A549 (cell line): ENCODE measurements around the gene TCAP. TPM values are rescaled to one million over a fixed set of nuclear protein-coding genes. Genes with fewer than 3 reads are reported as not detected.

Experiments
- ATAC-seq, 2 experiments: fragments of 200-7000 bp in 1 of 2; fragments of >200 bp in 1 of 2; cut with Nextera tagmentation in 1 of 2; cut with Tn5 transposase in 1 of 2; 3 replicates each; pipeline versions ENCODE4 v1.8.0 to v1.9.1; 2018 to 2020; ENCODE audit warnings: mild to moderate bottlenecking in 1 of 2, moderate library complexity in 1 of 2
- CTCF ChIA-PET: fragments of 300-600 bp; sonication (Branson Sonifier 250); formaldehyde crosslinking; extraction: SDS; loops from one replicate; lab custom pipeline; 2021; ENCODE audit warnings: antibody characterized with exemption, inconsistent platforms; lab: Yijun Ruan, JAX
- POLR2A ChIA-PET: fragments of 350-600 bp; formaldehyde crosslinking; extraction: SDS; loops from one replicate; lab custom pipeline; 2021; ENCODE audit warnings: antibody characterized with exemption, inconsistent platforms; lab: Yijun Ruan, JAX
- DNase-seq, 2 experiments: peaks; one replicate each; pipeline versions ENCODE4 v3.0.0 to v3.0.0-alpha.2; 2011 to 2016; ENCODE audit warnings: low read depth in 1 of 2, low spot score in 1 of 2
- FAIRE-seq: peaks from 2 replicates; lab custom pipeline; 2011; peaks lifted over from hg19 to GRCh38; lab: Jason Lieb, UNC
- H3K27ac ChIP-seq, 2 experiments: fragments of >200 bp; sonication (Bioruptor Twin); formaldehyde crosslinking; 3 replicates each; pipeline ENCODE4 v1.5.1; 2016 to 2017
- H3K4me1 ChIP-seq: fragments of >200 bp; sonication (Bioruptor Twin); formaldehyde crosslinking; 3 replicates; pipeline ENCODE4 v1.6.1; 2016
- H3K4me2 ChIP-seq: fragments of >200 bp; sonication (Bioruptor Twin); formaldehyde crosslinking; 3 replicates; pipeline ENCODE4 v1.6.1; 2016
- H3K4me3 ChIP-seq: fragments of >200 bp; sonication (Bioruptor Twin); formaldehyde crosslinking; 3 replicates; pipeline ENCODE4 v1.5.1; 2016
- H3K9me3 ChIP-seq: fragments of >200 bp; sonication (Bioruptor Twin); formaldehyde crosslinking; 3 replicates; pipeline ENCODE4 v1.6.1; 2016
- EP300 ChIP-seq, 2 experiments: fragments of >200 bp; sonication (Bioruptor Twin); formaldehyde crosslinking; IDR thresholded peaks; 2 replicates in 1 of 2; 3 replicates in 1 of 2; pipeline ENCODE4 v1.6.1; 2016 to 2017
- HOXB5 ChIP-seq: fragments of 250-450 bp; sonication (Bioruptor Pico); IDR thresholded peaks from 2 replicates; pipeline ENCODE4 v1.5.0; 2020; ENCODE audit warnings: mild to moderate bottlenecking, moderate library complexity
- JUN ChIP-seq, 2 experiments: fragments of >200 bp; sonication (Bioruptor Twin); formaldehyde crosslinking; IDR thresholded peaks; 2 replicates in 1 of 2; 3 replicates in 1 of 2; pipeline ENCODE4 v1.6.1; 2016 to 2017
- JUNB ChIP-seq: fragments of >200 bp; sonication (Bioruptor Twin); formaldehyde crosslinking; IDR thresholded peaks from 2 replicates; pipeline ENCODE4 v1.6.1; 2016
- KDM1A ChIP-seq: fragments of 200-600 bp; sonication (generic); IDR thresholded peaks from 2 replicates; pipeline ENCODE4 v1.6.1; 2016; ENCODE audit warnings: low read depth, mild to moderate bottlenecking
- KDM5A ChIP-seq: fragments of 200-600 bp; sonication (generic); IDR thresholded peaks from 2 replicates; pipeline ENCODE4 v1.6.1; 2016; ENCODE audit warnings: antibody characterized with exemption, mild to moderate bottlenecking
- MAFK ChIP-seq: fragments of 450-650 bp; IDR thresholded peaks from 2 replicates; pipeline ENCODE4 v1.6.1; 2014; ENCODE audit not compliant: partially characterized antibody
- MAZ ChIP-seq: fragments of 150-350 bp; IDR thresholded peaks from 2 replicates; pipeline ENCODE4 v1.6.1; 2014; ENCODE audit warnings: antibody characterized with exemption, low read depth, low read length, borderline replicate concordance
- MYC ChIP-seq: IDR thresholded peaks from 2 replicates; pipeline ENCODE4 v1.6.1; 2012; ENCODE audit warnings: mild to moderate bottlenecking, inconsistent platforms, low read length, improper control_type of control experiment, borderline replicate concordance
- NFE2L2 ChIP-seq: fragments of 150-350 bp; conservative IDR thresholded peaks from 2 replicates; pipeline ENCODE4 v1.6.1; 2014; ENCODE audit warnings: low read length
- NR3C1 ChIP-seq: fragments of >200 bp; sonication (Bioruptor Twin); formaldehyde crosslinking; IDR thresholded peaks from 3 replicates; pipeline ENCODE4 v1.6.1; 2017
- POLR2AphosphoS2 ChIP-seq: conservative IDR thresholded peaks from 2 replicates; pipeline ENCODE4 v1.6.1; 2012; ENCODE audit warnings: low read length, improper control_type of control experiment, inconsistent platforms
- ZNF302 ChIP-seq: fragments of 250-450 bp; sonication (Bioruptor Pico); IDR thresholded peaks from 2 replicates; pipeline ENCODE4 v1.9.0; 2021; ENCODE audit warnings: inconsistent platforms, mild to moderate bottlenecking, moderate library complexity
- WGBS: methylation state at CpG from one replicate; pipeline ENCODE4 v1.1.6; 2017; ENCODE audit errors: missing lambda C conversion rate; 5-methylcytosine and 5-hydroxymethylcytosine counted together
- polyA minus RNA-seq: library from RNA; depleted of rRNA, polyadenylated mRNA; stranded (reverse); fragments of >200 nt; gene quantifications from 2 replicates; pipeline ENCODE4 v1.2.3, GENCODE V29; 2011; rRNA and poly(A)+ RNA removed
- polyA plus RNA-seq, 4 experiments: library from polyadenylated mRNA; depleted of rRNA in 3 of 4; stranded (reverse); fragments of >200 nt; fragmentation: RNase III in 1 of 4; extraction: RNeasy Plus Mini Kit Qiagen cat#74134 plus additional on column Dnase treatment in 1 of 4; gene quantifications; 2 replicates in 3 of 4; 3 replicates in 1 of 4; pipeline ENCODE4 v1.2.3, GENCODE V29; 2011 to 2017
- TF ChIP-seq, protein P1 (sequence below): IDR thresholded peaks from 2 replicates; pipeline ENCODE4 v1.6.1; 2012

The TCAP gene, protein sequence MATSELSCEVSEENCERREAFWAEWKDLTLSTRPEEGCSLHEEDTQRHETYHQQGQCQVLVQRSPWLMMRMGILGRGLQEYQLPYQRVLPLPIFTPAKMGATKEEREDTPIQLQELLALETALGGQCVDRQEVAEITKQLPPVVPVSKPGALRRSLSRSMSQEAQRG
- polyA plus RNA-seq (2011; rRNA removed) = 0.41 and 0.67 TPM in 2 replicates
- 0.40 and 0.61 TPM in 2 replicates for polyA plus RNA-seq (2012; cell fraction: cytosol; rRNA removed)
- 3.7 and 4.3 TPM in 2 replicates for polyA plus RNA-seq (2012; cell fraction: nucleus; rRNA removed)
- polyA plus RNA-seq (2017; fragmentation: RNase III; extraction: RNeasy Plus Mini Kit Qiagen cat#74134 plus additional on column Dnase treatment) = 1.0 to 1.6 TPM (median 1.2 TPM) in 3 replicates
- 0.73 and 1.2 TPM in 2 replicates for polyA minus RNA-seq

DNA sequence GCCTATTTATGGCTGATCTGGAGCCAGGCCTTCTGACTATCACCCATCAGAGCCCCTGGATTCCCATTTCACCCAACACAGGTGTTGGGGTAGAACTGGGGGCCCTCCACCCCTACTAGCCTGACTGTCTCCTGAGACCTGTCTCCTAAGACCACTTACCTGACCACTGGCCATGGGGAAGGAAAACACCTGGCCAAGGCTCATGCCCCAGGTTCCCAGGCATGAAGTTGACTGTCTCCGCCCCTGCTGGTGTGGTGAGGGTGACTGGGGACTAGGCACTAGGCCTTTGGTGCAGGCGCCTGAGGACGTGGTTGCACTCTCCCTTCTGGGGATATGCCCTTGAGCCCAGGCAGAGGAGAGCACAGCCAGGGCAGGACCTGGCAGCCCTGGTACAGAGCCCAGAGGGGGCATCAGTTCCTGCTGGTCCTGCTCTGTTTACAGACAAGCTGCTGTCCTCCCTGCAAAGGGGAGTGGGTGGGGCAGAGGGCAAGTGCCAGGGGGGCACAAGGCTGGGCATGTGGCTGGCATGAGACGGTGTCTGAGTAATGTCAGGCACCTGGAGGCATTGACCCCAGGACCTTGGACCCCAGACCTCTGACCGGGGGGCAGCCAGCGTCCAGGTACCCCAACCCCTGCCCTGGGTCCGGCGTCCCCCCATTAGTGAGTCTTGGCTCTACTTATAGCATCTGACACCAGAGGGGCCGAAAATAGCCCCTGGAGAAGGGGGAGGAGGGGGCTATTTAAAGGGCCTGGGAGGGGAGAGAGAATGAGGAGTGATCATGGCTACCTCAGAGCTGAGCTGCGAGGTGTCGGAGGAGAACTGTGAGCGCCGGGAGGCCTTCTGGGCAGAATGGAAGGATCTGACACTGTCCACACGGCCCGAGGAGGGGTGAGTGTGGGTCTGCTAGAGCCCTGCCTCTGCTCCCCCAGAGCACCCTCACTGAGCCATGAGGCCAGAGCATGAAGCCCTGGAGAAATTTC is at the start of gene TCAP:
Gene TCAP, plus strand, starts transcription at position 769 of the 981 bp plus-strand sequence. Its CDS starts 11 bp downstream, at position 780.
- DNase-seq (no peak), FAIRE-seq (no peak), ATAC-seq (peak in 1 of 2 experiments; percentile 2; a peak in 2 of 6 replicates)
- TF ChIP-seq HOXB5 (no peak), ZNF302 (CRISPR knock-in tag) (no peak)
- Histone ChIP-seq H3K9me3 (no peaks in the 10 kb centered on the region), H3K4me3 (no peak within 1 kb of the TSS), H3K4me1 (peaks cover 61% of the 10 kb centered on the region), H3K27ac (peak within 1 kb of the TSS in 1 of 2 experiments; percentile 79; a peak in 4 of 6 replicates), H3K4me2 (peak within 1 kb of the TSS; percentile 70)
- CTCF ChIA-PET = interaction anchor here (0.7 to 50.7 kb wide), 12 partner anchors 23 to 316 kb away, joined by 3 to 1391 read pairs (median 4); partner anchors contain the start of genes ERBB2, MIEN1, PGAP3 and PPP1R1B
- POLR2A ChIA-PET = interaction anchor here (0.9 kb wide), 1 partner anchor 23 kb away, joined by 3 read pairs; the partner anchor contains the start of gene PGAP3
- WGBS = 70% methylated on average over 15 of the region's 15 CpGs

DNA sequence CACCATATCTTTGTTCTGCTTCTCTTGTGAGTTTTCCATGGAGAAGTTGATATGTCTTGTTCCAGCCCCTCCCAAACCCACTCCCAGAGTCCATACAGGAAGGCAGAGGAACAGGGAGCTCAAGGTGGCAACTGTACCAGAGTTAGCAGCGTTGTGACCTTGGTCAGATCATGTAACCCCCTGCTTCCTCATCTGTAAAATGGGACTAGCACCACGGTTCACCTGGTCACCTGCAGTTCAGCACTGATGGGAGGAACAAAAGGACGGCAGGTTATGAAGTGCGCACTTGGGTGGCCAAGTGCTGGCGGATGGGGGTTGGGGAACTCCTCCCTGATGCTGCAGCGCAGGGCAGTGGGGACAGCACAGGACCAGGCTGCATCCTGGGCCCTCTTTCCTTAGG is 49.7 kb upstream of the TCAP start:
- Histone ChIP-seq H3K4me3 (no peak overlapping the region), H3K4me2 (no peak overlapping the region), H3K27ac (no peak overlapping the region), H3K4me1 (peaks cover 6% of the 10 kb centered on the region), H3K9me3 (no peaks in the 10 kb centered on the region)
- ChIA-PET CTCF (interaction anchor here (0.6 to 58.8 kb wide), 4 partner anchors 2 to 67 kb away, joined by 3 to 1581 read pairs (median 800); partner anchors contain the start of genes NEUROD2, PPP1R1B and STARD3), POLR2A (no interaction called here)
- ATAC-seq (no peak), FAIRE-seq (no peak), DNase-seq (no peak)
- TF ChIP-seq KDM1A = no peak
- no peak for TF ChIP-seq KDM5A
- TF ChIP-seq MAFK = no peak
- TF ChIP-seq MAZ = no peak
- TF ChIP-seq, protein P1, sequence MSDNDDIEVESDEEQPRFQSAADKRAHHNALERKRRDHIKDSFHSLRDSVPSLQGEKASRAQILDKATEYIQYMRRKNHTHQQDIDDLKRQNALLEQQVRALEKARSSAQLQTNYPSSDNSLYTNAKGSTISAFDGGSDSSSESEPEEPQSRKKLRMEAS = no peak
- TF ChIP-seq NFE2L2 = no peak
- TF ChIP-seq EP300 (IDR thresholded peaks at IDR 0.05) = no peak
- TF ChIP-seq JUNB = no peak
- no peak for TF ChIP-seq MYC
- no peak for TF ChIP-seq POLR2AphosphoS2
- TF ChIP-seq NR3C1 = no peak
- 66% methylated on average over 6 of the region's 6 CpGs for WGBS

DNA sequence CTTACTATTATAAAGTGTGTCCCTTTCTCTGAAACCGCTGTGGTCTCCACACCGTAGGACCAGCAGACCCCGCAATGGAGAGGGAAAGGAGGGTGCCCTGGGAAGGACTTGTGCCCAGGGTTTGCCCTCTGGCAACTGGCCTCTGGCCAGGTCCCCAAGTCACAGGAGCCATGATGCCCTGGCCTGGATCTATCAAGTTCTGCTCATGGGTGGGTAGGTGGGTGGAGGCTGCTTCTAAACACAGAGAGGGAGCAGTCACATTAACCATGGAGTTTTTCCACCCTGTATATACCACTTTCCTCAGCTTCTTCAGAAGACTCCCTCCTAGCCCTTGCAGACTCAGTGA is 48.1 kb upstream of the TCAP start:
- no peaks in the 10 kb centered on the region for H3K9me3 ChIP-seq
- H3K27ac ChIP-seq = peak overlapping the region; percentile 89 to 92; a peak in 5 of 6 replicates
- ChIA-PET CTCF (interaction anchor here (0.6 to 58.8 kb wide), 6 partner anchors 0 to 1037 kb away, joined by 3 to 1581 read pairs (median 704); partner anchors contain the start of genes ERBB2, NEUROD2, PGAP3 and PNMT), POLR2A (interaction anchor here (0.7 kb wide), 1 partner anchor 166 kb away, joined by 3 read pairs; the partner anchor contains the start of gene MED1)
- H3K4me3 ChIP-seq = peak overlapping the region; percentile 78
- DNase-seq (no peak), ATAC-seq (no peak), FAIRE-seq (no peak)
- peak overlapping the region; percentile 94 for H3K4me2 ChIP-seq
- 97% methylated on average over 3 of the region's 3 CpGs for WGBS
- peaks cover 7% of the 10 kb centered on the region for H3K4me1 ChIP-seq
- TF ChIP-seq, protein P1 = no peak; the same call in 1 of the 2 replicates
- no peak for TF ChIP-seq NR3C1
- no peak for TF ChIP-seq JUN (IDR thresholded peaks at IDR 0.05)
